HG03571 (cell line): ENCODE data around the gene KCTD17.

Source experiments
- ATAC-seq: cut with Tn5 transposase; IDR thresholded peaks from one replicate; pipeline ENCODE4 v1.9.1; 2021; ENCODE audit not compliant: unreplicated experiment

The KCTD17 gene

GRCh38 chr22:37020192-37020479 lies 31.4 kb upstream of the KCTD17 start:
- ATAC-seq, result no peak

- ATAC-seq, result no peak
Measured at GRCh38 chr22:37021041-37021440, 30.5 kb upstream of the KCTD17 start.

GRCh38 chr22:37021710-37022482 lies 29.6 kb upstream of the KCTD17 start:
- no peak for ATAC-seq

- no peak for ATAC-seq
Measured at GRCh38 chr22:37022483-37023337, 28.8 kb upstream of the KCTD17 start.

- no peak for ATAC-seq
Measured at GRCh38 chr22:37023743-37024338, 27.7 kb upstream of the KCTD17 start.

- no peak for ATAC-seq
Measured at GRCh38 chr22:37024339-37025157, 27.0 kb upstream of the KCTD17 start.

- ATAC-seq, result no peak
Measured at GRCh38 chr22:37025500-37026070, 26.0 kb upstream of the KCTD17 start.

GRCh38 chr22:37026325-37026724 lies 25.2 kb upstream of the KCTD17 start:
- no peak for ATAC-seq

- no peak for ATAC-seq
Measured at GRCh38 chr22:37027556-37027955, 24.0 kb upstream of the KCTD17 start.

- no peak for ATAC-seq
Measured at GRCh38 chr22:37028692-37029674, 22.6 kb upstream of the KCTD17 start.

- no peak for ATAC-seq
Measured at GRCh38 chr22:37030560-37031281, 20.8 kb upstream of the KCTD17 start.

GRCh38 chr22:37032134-37032534 lies 19.4 kb upstream of the KCTD17 start:
- no peak for ATAC-seq

- no peak for ATAC-seq
Measured at GRCh38 chr22:37032535-37033460, 18.7 kb upstream of the KCTD17 start.

- ATAC-seq, result no peak
Measured at GRCh38 chr22:37033605-37034430, 17.7 kb upstream of the KCTD17 start.

- ATAC-seq, result no peak
Measured at GRCh38 chr22:37036655-37037377, 14.7 kb upstream of the KCTD17 start.

- no peak for ATAC-seq
Measured at GRCh38 chr22:37037669-37038068, 13.9 kb upstream of the KCTD17 start.
